PC-3 (cell line): ENCODE results near the gene VMO1. TPM values are rescaled to one million over a fixed set of nuclear protein-coding genes. Genes with fewer than 3 reads are reported as not detected.

Experiments used
- ATAC-seq: fragments of 200-7000 bp; cut with Tn5 transposase; 2 replicates; pipeline ENCODE4 v1.9.1; 2020; ENCODE audit warnings: mild to moderate bottlenecking, moderate library complexity
- BruUV-seq: library from RNA; stranded (reverse); fragments of 400-500 nt; replicated peaks from 2 replicates; lab custom pipeline; 2021; lab: Mats Ljungman, UMichigan
- CTCF ChIA-PET: fragments of 300-600 bp; sonication (Branson Sonifier 250); formaldehyde crosslinking; loops from one replicate; lab custom pipeline; 2022; ENCODE audit warnings: antibody characterized with exemption; lab: Charles Lee
- POLR2A ChIA-PET: fragments of 300-600 bp; sonication (Branson Sonifier 250); formaldehyde crosslinking; loops from one replicate; lab custom pipeline; 2022; ENCODE audit warnings: antibody characterized with exemption; ENCODE audit not compliant: unreplicated experiment; lab: Charles Lee
- DNase-seq: peaks from one replicate; pipeline ENCODE4 v3.0.0-alpha.2; 2015
- H2AFZ ChIP-seq: fragments of 300-600 bp; sonication (generic); 2 replicates; pipeline ENCODE4 v1.6.0; 2016; ENCODE audit warnings: antibody characterized with exemption, low read length
- H3F3A ChIP-seq: fragments of 300-600 bp; sonication (generic); one replicate; pipeline ENCODE4 v1.6.0; 2017; ENCODE audit warnings: antibody characterized with exemption, low read length, control low read depth, mild to moderate bottlenecking; ENCODE audit not compliant: unreplicated experiment
- H3K27ac ChIP-seq: fragments of 300-600 bp; sonication (generic); 2 replicates; pipeline ENCODE4 v1.5.1; 2016; ENCODE audit warnings: mild to moderate bottlenecking, low read length
- H3K27me3 ChIP-seq: fragments of 300-600 bp; sonication (generic); 2 replicates; pipeline ENCODE4 v1.6.1; 2016; ENCODE audit warnings: low read length, mixed read lengths
- H3K36me3 ChIP-seq: fragments of 300-600 bp; sonication (generic); 2 replicates; pipeline ENCODE4 v1.6.1; 2016; ENCODE audit warnings: low read depth, mixed run types, low read length, mixed read lengths
- H3K4me1 ChIP-seq: fragments of 300-600 bp; sonication (generic); 2 replicates; pipeline ENCODE4 v1.5.1; 2016; ENCODE audit warnings: low read length; ENCODE audit not compliant: insufficient read depth
- H3K4me2 ChIP-seq: fragments of 300-600 bp; sonication (generic); 2 replicates; pipeline ENCODE4 v1.6.0; 2016; ENCODE audit warnings: low read length
- H3K4me3 ChIP-seq: fragments of 300-600 bp; sonication (generic); 2 replicates; pipeline ENCODE4 v1.5.1; 2016; ENCODE audit warnings: mild to moderate bottlenecking, low read length, mixed read lengths
- H3K79me2 ChIP-seq: fragments of 300-600 bp; sonication (generic); 2 replicates; pipeline ENCODE4 v1.6.1; 2017; ENCODE audit warnings: low read length, mixed read lengths
- H3K9ac ChIP-seq: fragments of 300-600 bp; sonication (generic); 2 replicates; pipeline ENCODE4 v1.6.0; 2016; ENCODE audit warnings: mild to moderate bottlenecking, low read length
- H3K9me2 ChIP-seq: fragments of 300-600 bp; sonication (generic); replicated peaks from 2 replicates; pipeline ENCODE4 v1.6.1; 2016; ENCODE audit warnings: mixed run types, low read length, mixed read lengths
- H3K9me3 ChIP-seq: fragments of 300-600 bp; sonication (generic); 2 replicates; pipeline ENCODE4 v1.6.1; 2016; ENCODE audit warnings: low read length, mixed read lengths
- H4K20me1 ChIP-seq: fragments of 300-600 bp; sonication (generic); 2 replicates; pipeline ENCODE4 v1.6.1; 2016; ENCODE audit warnings: low read length, mixed read lengths
- CTCF ChIP-seq: fragments of 300-600 bp; sonication (generic); conservative IDR thresholded peaks from 2 replicates; pipeline ENCODE4 v1.5.1; 2017; ENCODE audit warnings: antibody characterized with exemption, low read depth, mild to moderate bottlenecking, low read length
- EZH2 ChIP-seq: fragments of 300-600 bp; sonication (generic); IDR thresholded peaks from one replicate; pipeline ENCODE4 v1.6.1; 2017; ENCODE audit warnings: antibody characterized with exemption, mild to moderate bottlenecking, low read length; ENCODE audit not compliant: unreplicated experiment
- EZH2phosphoT487 ChIP-seq: fragments of 300-600 bp; sonication (generic); IDR thresholded peaks from 2 replicates; pipeline ENCODE4 v1.6.1; 2018; ENCODE audit warnings: mild to moderate bottlenecking, antibody characterized with exemption, low read length, borderline replicate concordance
- intact Hi-C: fragments of 100-400 bp; cut with micrococcal nuclease; formaldehyde crosslinking; loops from 2 replicates; pipeline ENCODE4 v1.9.0; 2023
- total RNA-seq: library from RNA; depleted of rRNA; stranded (reverse); fragments of >200 nt; gene quantifications from 2 replicates; pipeline ENCODE4 v1.2.3, GENCODE V29; 2014

VMO1 gene
- total RNA-seq, 1 experiment from 2014 or later: 1.2 TPM

DNA sequence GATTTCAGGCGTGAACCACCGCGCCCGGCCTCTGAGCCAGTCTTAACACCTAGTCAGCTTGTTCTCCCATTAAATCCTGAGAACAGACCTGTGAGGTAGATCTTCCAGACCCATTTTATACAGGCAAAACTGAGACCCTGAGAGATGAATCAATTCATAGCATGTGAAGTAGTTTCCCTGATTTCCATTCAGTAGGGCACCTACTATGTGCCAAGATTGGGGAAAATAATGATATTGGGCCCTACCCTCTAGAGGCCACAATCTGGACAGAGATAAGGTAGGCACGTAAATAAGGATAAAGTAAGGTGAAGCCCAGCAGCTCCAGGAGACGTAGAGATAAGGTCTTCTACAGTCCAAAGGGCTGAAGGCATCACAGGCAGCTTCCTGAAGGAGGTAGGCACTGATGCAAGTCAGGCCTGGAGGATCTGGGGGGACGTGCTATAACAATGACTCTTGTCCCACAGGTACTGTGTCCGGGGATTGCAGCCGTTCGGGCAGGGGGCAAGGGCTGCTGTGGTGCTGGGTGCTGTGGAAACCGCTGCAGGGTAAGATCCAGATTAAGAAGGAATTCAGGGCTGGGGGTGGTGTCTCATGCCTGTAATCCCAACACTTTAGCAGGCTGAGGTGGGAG, 5.7 kb downstream of the VMO1 start:
- no TSS peak for BruUV-seq
- ChIA-PET POLR2A (no interaction called here), CTCF (no interaction called here)
- DNase-seq (no peak), ATAC-seq (no peak)
- Histone ChIP-seq H2AFZ (no peak overlapping the region), H3K27ac (no peak overlapping the region), H3K36me3 (no peaks in the 10 kb centered on the region), H3K27me3 (no peaks in the 10 kb centered on the region), H3K9me3 (no peaks in the 10 kb centered on the region), H3K4me3 (no peak overlapping the region), H3K9me2 (no peaks in the 10 kb centered on the region), H4K20me1 (no peaks in the 10 kb centered on the region), H3K79me2 (no peaks in the 10 kb centered on the region), H3F3A (no peaks in the 10 kb centered on the region), H3K9ac (no peak overlapping the region), H3K4me1 (no peaks in the 10 kb centered on the region), H3K4me2 (no peak overlapping the region)
- intact Hi-C loops: no loop called here
- TF ChIP-seq EZH2 (no peak), EZH2phosphoT487 (no peak), CTCF (no peak)

DNA sequence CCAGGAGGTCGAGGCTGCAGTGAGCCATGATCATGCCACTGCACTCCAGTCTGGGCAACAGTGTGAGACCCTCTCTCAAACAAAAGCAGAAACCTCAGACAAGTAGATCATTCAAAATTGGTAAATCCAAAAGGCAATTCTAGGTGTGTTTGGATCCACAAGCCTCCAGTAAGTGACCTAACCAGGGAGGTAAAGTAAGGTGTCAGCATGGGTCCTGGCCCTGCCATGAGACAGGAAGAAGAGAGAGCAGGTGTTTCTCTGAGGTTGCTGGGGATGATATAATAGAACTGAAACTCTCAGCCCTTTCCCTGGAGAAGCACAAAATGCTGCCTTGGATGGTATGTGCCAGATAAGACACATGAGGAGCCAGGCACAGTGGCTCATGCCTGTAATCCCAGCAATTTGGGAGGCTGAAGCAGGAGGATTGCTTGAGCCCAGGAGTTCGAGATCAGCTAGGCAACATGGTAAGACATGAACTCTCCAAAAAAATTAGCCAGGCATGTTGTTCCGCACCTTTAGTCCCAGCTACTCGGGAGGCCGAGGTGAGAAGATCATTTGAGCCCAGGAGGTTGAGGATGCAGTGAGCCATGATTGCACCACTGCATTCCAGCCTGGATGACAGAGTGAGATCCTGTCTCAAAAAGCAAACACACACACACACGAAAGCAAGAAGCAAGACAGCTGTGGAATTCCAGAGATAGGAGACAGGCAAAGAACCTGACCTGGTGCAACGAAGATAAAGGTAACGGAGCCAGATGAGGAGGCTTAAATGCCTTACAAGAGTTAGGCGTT, 8.0 kb downstream of the VMO1 start:
- H3K9me3 ChIP-seq: no peaks in the 10 kb centered on the region
- no peaks in the 10 kb centered on the region for H3K9me2 ChIP-seq
- H3K79me2 ChIP-seq: no peaks in the 10 kb centered on the region
- ChIA-PET POLR2A (no interaction called here), CTCF (no interaction called here)
- ATAC-seq (no peak), DNase-seq (no peak)
- no peaks in the 10 kb centered on the region for H3K27me3 ChIP-seq
- no peak overlapping the region for H3K4me2 ChIP-seq
- H3K9ac ChIP-seq: no peak overlapping the region
- no peaks in the 10 kb centered on the region for H3F3A ChIP-seq
- H3K36me3 ChIP-seq: no peaks in the 10 kb centered on the region
- TF ChIP-seq EZH2 (no peak), EZH2phosphoT487 (no peak), CTCF (no peak)
- BruUV-seq: no TSS peak
- no peaks in the 10 kb centered on the region for H4K20me1 ChIP-seq
- H3K4me3 ChIP-seq: no peak overlapping the region
- H3K27ac ChIP-seq: no peak overlapping the region
- no peak overlapping the region for H2AFZ ChIP-seq
- no peaks in the 10 kb centered on the region for H3K4me1 ChIP-seq
- intact Hi-C loops: no loop called here

GRCh38 chr17:4772235-4772613, 13.9 kb downstream of the VMO1 start:
- TF ChIP-seq EZH2 (no peak), CTCF (no peak), EZH2phosphoT487 (no peak)
- H3K36me3 ChIP-seq: no peaks in the 10 kb centered on the region
- no peak for ATAC-seq
- no peak overlapping the region for H3K9ac ChIP-seq
- no peak overlapping the region for H3K27ac ChIP-seq
- BruUV-seq: no TSS peak
- no peaks in the 10 kb centered on the region for H3K9me3 ChIP-seq
- no peaks in the 10 kb centered on the region for H4K20me1 ChIP-seq
- peaks cover 12% of the 10 kb centered on the region for H3K4me1 ChIP-seq
- no peaks in the 10 kb centered on the region for H3K27me3 ChIP-seq
- H3K9me2 ChIP-seq: no peaks in the 10 kb centered on the region
- no peak overlapping the region for H2AFZ ChIP-seq
- POLR2A ChIA-PET: interaction anchor here (0.6 kb wide), 1 partner anchor 128 kb away, joined by 4 read pairs; no protein-coding TSS in a partner anchor
- no peak for DNase-seq
- no peaks in the 10 kb centered on the region for H3K79me2 ChIP-seq
- H3K4me3 ChIP-seq: no peak overlapping the region
- intact Hi-C loops: no loop called here
- H3K4me2 ChIP-seq: no peak overlapping the region
- CTCF ChIA-PET: no interaction called here
- no peaks in the 10 kb centered on the region for H3F3A ChIP-seq
